GM12872 (cell line): ENCODE results near the gene LIN9.

Experiments
- TF ChIP-seq, protein P1 (sequence below): IDR thresholded peaks from 3 replicates; pipeline ENCODE4 v1.5.1; 2011; ENCODE audit warnings: low read depth, mild to moderate bottlenecking, low read length, moderate library complexity; ENCODE audit not compliant: insufficient read depth

LIN9 gene

DNA sequence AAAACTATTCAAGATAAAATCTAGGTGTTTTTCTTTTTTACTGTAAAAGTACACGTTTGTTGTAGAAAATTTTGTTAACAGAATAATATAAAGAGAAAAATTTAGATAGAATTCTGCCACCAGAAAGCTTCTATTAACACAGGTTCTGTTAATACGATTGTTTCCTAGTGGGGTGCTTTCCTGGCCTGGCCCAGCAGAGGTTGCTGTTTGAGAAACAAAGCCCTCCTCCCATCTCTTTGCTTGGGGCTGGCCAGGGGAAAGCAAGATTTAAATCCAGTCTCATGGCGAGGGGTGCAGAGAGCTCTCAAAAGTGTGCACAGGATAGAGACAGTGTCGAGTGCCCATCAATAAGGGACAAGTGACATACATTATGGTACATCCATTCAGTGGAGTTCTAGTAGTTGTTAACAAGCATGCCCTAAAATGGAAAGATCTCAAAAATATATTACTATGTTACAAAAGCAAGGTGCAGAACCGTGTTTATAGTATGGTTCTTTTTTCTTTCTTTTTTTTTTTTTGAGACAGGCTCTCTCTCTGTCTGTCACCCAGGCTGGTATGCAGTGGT, 107.9 kb downstream of the LIN9 start:
- TF ChIP-seq, protein P1, sequence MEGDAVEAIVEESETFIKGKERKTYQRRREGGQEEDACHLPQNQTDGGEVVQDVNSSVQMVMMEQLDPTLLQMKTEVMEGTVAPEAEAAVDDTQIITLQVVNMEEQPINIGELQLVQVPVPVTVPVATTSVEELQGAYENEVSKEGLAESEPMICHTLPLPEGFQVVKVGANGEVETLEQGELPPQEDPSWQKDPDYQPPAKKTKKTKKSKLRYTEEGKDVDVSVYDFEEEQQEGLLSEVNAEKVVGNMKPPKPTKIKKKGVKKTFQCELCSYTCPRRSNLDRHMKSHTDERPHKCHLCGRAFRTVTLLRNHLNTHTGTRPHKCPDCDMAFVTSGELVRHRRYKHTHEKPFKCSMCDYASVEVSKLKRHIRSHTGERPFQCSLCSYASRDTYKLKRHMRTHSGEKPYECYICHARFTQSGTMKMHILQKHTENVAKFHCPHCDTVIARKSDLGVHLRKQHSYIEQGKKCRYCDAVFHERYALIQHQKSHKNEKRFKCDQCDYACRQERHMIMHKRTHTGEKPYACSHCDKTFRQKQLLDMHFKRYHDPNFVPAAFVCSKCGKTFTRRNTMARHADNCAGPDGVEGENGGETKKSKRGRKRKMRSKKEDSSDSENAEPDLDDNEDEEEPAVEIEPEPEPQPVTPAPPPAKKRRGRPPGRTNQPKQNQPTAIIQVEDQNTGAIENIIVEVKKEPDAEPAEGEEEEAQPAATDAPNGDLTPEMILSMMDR, result peak; percentile 60

DNA sequence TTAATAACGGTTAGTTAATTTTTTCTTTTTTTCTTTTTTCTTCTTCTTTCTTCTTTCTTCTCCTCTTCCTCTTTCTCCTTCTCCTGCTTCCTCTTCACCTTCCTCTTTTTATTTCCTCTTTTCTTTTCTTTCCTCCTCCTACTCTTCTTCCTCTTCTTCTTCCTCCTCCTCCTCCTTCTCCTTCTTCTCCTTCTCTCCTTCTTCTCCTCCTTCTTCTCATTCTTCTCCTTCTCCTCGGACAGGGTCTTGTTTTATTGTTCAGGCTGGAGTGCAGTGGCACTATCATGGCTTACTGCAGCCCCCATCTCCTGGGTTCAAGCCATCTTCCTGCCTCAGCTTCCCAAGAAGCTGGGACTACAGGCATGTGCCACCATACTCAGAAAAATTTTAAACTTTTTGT, 109.0 kb downstream of the LIN9 start:
- TF ChIP-seq, protein P1, result no peak

DNA sequence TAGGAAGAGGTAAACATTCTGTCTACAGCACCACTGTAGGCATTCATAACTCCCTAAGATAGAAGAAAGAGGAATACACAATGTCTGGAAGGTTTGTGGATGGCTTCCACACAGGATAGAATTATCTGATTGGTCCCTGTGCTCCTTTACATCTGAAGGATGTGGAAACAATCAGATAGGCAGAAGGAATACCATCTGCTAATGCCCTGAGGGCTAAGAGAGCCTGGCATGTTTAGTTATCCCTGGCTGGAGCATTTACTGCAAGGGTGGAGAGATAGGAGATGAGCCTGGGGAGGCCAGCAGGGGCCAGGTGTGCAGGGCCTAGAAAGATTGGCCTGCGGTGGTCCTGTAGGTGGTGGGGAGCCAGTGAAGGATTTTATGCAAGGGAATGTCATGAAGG, 113.8 kb downstream of the LIN9 start:
- TF ChIP-seq, protein P1, result no peak

DNA sequence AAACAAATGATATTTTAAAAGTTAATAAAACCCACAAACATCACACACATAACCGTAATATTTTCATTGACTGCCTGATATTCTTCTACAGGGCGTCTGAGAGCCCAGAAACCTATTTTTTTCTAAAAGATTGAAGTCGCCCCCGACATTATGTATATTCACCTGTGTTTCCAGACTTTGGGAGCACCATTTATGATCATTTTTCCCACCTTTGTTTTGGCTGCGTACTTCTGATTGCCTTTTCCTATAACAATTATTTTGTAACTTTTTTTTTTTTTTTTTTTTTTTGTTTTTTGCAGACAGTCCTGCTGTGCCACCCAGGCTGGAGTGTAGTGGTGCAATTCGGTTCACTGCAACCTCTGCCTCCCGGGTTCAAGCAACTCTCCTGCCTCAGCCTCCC, 121.6 kb downstream of the LIN9 start:
- TF ChIP-seq, protein P1, result no peak

DNA sequence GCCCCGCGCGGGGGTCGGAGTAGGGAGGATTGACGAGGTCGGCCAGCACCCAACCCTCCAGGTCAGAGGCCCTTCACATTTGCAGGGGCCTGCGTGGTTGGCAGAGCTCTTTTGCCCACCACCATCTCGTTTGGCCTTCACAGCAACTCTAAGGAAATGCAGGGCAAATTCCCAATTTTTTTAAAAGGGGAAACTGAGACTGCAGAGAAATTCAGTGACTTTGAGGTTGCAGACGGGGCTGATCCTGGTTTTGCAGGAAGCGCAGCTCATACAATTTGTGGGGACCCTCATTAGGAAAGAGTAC, 122.0 kb downstream of the LIN9 start:
- TF ChIP-seq, protein P1, result no peak

DNA sequence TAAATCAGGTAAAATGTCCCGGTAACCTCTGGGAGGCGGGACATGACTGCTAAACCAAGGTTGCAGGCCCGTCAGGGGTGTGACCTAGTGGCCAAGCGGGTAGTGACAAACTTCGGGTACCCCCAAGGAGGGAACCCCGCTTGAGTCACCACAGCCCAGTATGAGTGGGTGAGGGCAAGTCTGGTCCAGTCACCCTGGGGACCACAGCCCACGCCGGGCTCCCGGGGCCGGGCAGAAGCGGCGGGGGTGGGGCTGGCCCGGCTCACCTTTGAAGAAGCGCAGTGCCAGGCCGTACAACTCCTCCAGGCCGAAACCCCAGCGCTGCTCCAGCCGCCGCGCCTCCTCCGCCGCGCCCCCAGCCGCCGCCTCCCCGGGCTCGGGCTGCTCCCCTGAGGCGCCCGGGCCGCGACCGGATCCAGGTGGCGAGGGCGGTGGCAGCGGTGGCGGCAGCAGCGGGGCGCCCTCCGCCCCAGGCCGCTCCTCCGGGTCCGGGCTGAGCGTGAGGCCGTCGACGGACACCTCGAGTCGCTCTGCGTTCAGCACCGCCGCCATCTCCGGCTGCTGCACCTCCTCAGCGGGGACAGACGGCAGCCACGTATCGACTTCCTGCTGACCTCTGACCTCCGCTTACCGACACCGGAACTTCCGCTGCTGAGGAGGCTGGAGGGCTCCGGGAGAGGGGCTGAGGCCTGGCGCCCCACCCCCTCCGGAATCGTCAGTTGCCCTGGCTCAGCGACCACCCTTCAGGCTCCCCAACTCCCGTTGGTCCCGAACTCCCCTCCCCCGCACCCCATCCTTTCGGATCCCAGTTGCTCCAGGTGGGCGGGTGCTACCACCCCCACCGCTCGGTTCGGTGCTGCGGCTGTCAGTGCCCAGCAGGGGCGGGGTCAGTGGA, 122.6 kb downstream of the LIN9 start, which contains the start of gene ACBD3:
Gene ACBD3, minus strand, starts transcription at position 618 of the 895 bp plus-strand sequence. Its CDS starts 66 bp downstream, at position 552.
- TF ChIP-seq, protein P1, result peak; percentile 14; the same call in 1 of the 3 replicates

DNA sequence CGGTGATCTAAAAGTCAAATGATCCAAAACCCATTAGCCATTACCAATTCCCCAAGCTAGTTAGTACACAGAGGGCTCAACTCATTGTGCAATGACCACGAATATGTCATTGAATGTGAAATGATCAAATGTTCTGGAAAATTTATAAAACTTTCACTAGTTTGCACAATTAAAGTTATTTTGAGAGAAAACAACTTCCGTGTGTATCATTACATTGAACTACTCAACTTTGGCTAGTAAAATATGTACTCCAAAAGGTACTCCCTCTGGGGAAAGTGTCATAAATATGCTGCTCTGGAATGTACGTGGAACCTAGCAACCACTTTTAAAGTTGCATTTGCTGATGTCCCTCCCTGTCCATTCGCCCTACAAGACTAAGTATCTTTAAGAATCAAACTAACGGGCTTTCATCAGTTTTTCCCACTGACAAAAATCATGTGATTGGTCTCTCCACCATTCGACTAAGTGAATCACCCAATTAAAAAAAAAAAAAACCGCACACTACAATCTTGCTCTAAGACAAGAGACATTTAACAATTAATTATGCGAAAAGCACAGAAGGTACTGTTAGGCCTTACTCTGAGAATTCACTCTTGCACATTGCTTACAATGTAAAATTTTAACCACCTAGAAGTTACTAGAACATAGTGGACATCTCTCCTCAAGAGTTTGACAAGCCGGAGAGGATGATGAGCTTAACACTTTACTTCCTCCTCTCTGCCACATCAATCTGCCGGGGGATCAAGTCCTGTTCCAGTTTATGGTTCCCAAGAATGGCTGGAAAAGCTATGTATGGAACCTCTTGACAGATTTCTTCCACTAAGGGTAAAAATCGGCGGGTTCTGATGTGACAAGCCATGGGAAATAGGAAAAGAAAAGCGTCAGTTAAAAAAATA, 123.6 kb downstream of the LIN9 start:
- TF ChIP-seq, protein P1, result no peak
